MG63 (cell line): Measurements from ENCODE around the gene IGF1R. TPM values are rescaled to one million over a fixed set of nuclear protein-coding genes. Genes with fewer than 3 reads are reported as not detected.
"Not testable (repeated sequence)": the region's sequence is repeated elsewhere in the genome, so short reads cannot be mapped to it uniquely, and the experiment has no call there.

Experiments used
- DNase-seq: peaks from one replicate; pipeline ENCODE4 v3.0.0-alpha.2; 2020
- H3K27me3 ChIP-seq: fragments of 250-450 bp; sonication (Bioruptor Pico); 2 replicates; pipeline ENCODE4 v1.5.1; 2020; ENCODE audit warnings: mild to moderate bottlenecking, moderate library complexity
- H3K36me3 ChIP-seq: fragments of 250-450 bp; sonication (Bioruptor Pico); 2 replicates; pipeline ENCODE4 v1.5.1; 2020; ENCODE audit warnings: mild to moderate bottlenecking, moderate library complexity
- H3K4me3 ChIP-seq: fragments of 250-450 bp; sonication (Bioruptor Pico); 2 replicates; pipeline ENCODE4 v1.5.1; 2020; ENCODE audit warnings: mild to moderate bottlenecking, moderate library complexity
- H3K9me3 ChIP-seq: fragments of 250-450 bp; sonication (Bioruptor Pico); 2 replicates; pipeline ENCODE4 v1.5.1; 2020; ENCODE audit warnings: mild to moderate bottlenecking, moderate library complexity
- total RNA-seq: library from RNA; depleted of rRNA; stranded (reverse); fragments of >200 nt; shearing (Covaris generic); gene quantifications from 2 replicates; pipeline ENCODE4 v1.2.3, GENCODE V29; 2014; ENCODE audit warnings: low replicate concordance

The IGF1R gene
- total RNA-seq, 1 experiment from 2014 or later, result 2.5 TPM

DNA sequence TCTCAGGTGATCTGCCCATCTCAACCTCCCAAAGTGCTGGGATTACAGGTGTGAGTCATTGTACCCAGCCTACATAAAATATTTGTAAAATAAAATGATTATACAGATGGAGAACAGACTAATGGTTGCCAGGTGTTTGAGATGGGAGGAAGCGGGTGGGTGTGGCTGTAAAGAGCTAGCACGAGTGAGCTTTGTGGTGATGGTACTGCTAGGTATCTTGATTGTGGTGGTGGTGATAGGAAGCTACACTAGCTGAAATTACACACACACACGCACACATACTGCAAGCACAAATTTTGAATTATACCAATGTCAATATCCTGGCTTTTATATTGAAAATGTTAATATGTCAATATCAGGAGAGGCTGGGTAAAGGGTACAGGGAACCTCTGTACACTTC is 353.9 kb downstream of the IGF1R start:
- Histone ChIP-seq H3K4me3 (no peak overlapping the region), H3K9me3 (peaks cover 2% of the 10 kb centered on the region), H3K27me3 (no peaks in the 10 kb centered on the region), H3K36me3 (no peaks in the 10 kb centered on the region)
- no peak for DNase-seq

DNA sequence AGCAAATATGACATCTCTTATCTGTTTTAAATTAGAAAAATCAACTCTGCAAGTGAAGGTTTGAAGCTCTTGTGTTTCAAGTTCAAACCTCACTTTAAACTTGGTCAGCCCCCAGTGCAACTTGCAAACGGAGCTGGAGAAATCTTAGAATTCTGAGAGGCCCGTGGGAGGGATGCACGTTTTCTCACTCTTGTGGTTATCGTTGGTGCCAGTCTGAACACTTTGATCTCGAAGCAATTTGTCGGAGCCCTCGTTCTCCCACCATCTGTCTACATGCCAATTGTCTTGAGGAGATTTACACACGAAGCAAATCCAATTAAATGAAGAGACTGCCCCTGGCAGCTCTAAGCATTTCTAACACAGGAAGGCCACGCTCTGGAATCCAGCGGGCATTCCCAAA is 355.0 kb downstream of the IGF1R start:
- DNase-seq, H3K9me3 ChIP-seq, H3K4me3 ChIP-seq, H3K27me3 ChIP-seq, H3K36me3 ChIP-seq: not testable (repeated sequence)

DNA sequence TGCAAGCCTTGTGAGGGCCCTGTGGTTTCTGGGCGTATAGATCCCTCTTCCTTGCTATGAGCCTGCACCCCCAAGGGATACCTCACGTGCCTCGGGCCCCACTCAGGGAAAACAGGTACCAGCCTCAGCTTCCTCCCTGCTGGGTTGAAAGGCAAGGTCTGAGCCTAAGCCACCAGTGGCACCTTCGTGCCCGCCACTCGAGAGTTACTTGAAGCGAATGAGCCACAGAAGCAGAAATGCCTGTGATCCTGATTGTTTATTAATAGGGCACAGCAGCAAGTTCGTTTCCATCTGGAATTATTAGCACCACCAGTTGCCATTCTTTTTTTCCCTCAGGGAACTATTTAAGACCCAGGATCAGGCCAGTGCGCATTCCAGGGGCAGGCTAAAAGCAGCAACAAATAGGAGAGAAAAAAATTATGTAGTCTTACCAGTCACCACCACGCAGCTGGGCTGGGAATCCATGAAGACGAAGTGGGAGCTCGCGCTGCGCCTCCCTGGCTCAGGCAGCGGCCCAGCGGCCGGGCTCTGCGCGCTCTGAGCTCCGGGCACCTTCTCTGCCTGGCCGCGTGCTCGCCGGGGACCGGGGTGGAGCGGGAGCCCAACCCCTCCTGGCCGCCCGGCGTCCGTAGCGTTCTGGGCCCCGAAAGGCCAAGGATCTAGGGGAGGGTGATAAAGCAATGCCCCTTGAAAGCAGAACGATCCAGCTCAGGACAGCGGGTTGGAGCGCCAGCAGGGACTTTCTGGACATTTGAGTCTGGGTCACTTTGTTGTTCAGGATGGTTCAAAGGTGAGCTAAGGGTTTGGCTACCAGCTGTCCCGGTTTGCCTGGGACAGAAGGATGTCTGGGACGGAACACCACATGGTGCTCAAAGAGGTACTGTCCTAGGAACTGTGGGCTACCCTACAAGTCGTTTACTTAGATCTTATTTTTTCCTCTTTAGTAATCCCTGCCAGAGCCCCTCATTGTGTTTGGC is 356.9 kb downstream of the IGF1R start:
- not testable (repeated sequence) for H3K27me3 ChIP-seq, H3K9me3 ChIP-seq, H3K4me3 ChIP-seq, DNase-seq, H3K36me3 ChIP-seq

DNA sequence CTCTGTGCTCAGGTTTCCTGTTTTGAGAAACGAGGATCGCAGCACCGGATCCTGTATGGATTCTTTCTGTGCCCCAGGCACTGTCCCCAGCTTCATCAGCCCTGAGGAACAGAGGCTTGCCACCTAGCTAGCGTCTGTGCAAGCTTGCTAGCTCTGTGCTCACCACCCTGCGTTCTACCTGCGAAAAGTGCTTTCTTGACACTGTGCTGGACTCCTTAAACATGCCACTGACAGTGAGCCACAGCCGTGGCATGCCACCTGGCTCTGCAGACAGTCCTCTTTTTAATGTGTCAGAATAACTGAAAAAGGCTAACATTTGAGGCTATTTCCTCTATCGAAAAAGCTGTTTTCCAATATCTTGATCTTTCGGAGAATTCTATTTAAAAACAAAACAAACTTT is 357.8 kb downstream of the IGF1R start:
- Histone ChIP-seq H3K9me3 (no peaks in the 10 kb centered on the region), H3K27me3 (no peaks in the 10 kb centered on the region)
- DNase-seq, result no peak

DNA sequence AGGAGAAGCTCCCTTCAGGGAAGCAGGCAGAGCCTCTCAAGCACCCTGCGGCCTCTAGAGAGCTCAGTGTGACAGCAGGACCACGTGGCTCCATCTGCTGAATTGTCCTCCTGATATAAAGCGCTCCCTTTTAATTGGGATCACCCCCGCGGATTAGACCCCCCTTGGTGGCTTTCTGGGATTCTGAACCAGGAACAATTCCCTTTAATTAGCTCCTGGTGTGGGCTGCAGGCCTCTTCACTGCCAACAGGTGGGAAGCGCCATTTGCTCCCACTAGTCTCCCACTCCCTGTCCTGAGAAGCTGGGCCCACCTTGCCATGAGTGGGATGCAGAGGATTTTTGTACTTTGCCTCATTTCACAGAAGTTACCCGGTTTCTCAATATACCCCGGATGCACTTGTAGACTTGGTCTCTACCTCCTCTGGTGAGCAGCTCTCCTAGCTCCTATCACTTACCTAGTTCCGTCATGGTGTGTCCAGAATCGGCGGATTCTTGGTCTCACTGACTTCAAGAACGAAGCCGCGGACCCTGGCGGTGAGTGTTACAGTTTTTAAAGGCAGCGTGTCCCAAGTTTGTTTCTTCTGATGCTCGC is 358.7 kb downstream of the IGF1R start:
- no peak overlapping the region for H3K4me3 ChIP-seq
- no peaks in the 10 kb centered on the region for H3K36me3 ChIP-seq
- no peaks in the 10 kb centered on the region for H3K9me3 ChIP-seq
- H3K27me3 ChIP-seq, result no peaks in the 10 kb centered on the region
- DNase-seq, result no peak

More for the DNA sequence above, 357.8 kb downstream of the IGF1R start:
- H3K4me3 ChIP-seq, result no peak overlapping the region
- H3K36me3 ChIP-seq, result no peaks in the 10 kb centered on the region

DNA sequence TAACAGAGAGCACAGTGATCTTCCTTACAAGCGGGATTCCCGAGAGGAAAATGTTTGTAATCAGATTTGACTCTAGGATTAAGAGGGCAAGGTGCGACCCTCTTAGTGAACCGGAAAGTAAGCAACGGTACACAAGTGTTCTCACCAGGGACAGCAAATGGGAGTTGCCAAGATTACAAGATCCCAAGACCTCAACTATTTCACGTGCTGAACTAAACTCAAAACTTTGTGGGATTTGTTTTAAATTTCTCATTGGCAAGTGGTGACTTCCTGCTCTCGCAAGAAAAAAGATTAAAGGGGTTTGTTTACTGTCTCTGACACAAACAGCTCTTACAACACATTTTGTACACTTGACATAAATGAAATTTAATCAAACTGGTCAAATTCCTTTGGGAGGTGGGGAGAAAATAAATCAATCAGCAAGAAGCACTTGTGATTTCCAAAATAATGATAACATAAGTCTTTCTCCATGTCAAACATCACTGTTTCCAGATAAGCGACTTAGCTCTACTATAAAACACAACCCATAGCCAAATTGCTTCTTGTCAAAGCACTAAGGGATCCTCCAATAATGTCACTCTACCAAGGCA is 361.5 kb downstream of the IGF1R start:
- Histone ChIP-seq H3K36me3 (no peaks in the 10 kb centered on the region), H3K4me3 (no peak overlapping the region), H3K27me3 (no peaks in the 10 kb centered on the region), H3K9me3 (no peaks in the 10 kb centered on the region)
- no peak for DNase-seq

DNA sequence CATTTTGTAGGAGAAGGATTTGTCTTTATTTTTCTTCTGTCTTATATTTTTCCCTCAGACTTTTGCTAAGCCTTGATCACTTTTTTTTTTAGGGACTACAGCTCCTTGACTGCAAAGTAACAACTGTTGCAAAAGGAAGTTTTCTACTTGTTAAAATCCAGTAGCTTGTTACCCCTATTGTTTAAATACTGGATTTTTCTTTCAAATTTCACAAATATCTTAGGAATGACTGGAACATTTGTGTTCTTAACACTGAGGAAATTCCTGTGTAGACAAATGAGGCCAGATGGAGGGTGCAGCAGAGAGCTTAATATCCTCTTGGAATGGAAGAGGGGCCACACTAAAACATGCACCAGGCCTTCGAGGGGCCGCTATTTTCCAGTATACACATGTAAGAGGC is 362.4 kb downstream of the IGF1R start:
- no peak for DNase-seq
- H3K4me3 ChIP-seq, result no peak overlapping the region
- H3K27me3 ChIP-seq, result no peaks in the 10 kb centered on the region
- no peaks in the 10 kb centered on the region for H3K9me3 ChIP-seq
- H3K36me3 ChIP-seq, result no peaks in the 10 kb centered on the region
